ENCODE data around the gene TRDMT1. TPM values are rescaled to one million over a fixed set of nuclear protein-coding genes. Genes with fewer than 3 reads are reported as not detected.
A peak's percentile ranks its signal among the peaks of the same experiment; 100 is the strongest.

TRDMT1 gene
- total RNA-seq, 1 donor from 2014 or later, result 35.6 TPM

DNA sequence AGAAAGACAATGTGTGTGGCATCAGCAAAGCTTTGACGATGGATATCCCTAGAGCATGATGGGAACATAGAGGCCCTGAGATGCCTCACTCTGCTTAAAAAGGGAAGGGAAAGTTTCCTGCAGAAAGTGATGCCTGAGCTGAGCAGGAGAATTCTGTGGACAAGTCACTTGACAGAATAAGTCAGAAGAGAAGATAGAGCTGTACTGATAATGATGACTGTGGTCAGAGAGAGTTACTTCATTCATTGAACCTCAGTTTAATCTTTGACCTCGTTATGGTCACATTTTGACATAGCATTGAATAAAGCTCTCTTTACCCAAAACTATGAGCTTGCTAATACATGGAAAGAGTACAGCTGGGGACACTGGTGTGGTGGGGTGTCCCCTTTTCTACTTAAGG lies 79.4 kb downstream of the TRDMT1 start:
- DNase-seq (ENCODE audit: low spot score), result no peak
- Histone ChIP-seq H3K27me3 (no peaks in the 10 kb centered on the region), H3K9ac (no peak overlapping the region), H3K9me3 (ENCODE audit: low read depth) (no peaks in the 10 kb centered on the region), H4K20me1 (ENCODE audit: low read depth) (no peaks in the 10 kb centered on the region), H3F3A (ENCODE audit: low read depth) (no peaks in the 10 kb centered on the region), H3K27ac (no peak overlapping the region), H2AFZ (replicated peaks) (no peak overlapping the region), H3K4me2 (no peak overlapping the region), H3K4me1 (peaks cover 15% of the 10 kb centered on the region), H3K36me3 (no peaks in the 10 kb centered on the region), H3K4me3 (no peak overlapping the region), H3K79me2 (ENCODE audit: low read depth) (no peaks in the 10 kb centered on the region)
- Mint-ChIP-seq H3K9me3 (no peaks in the 10 kb centered on the region), H3K4me1 (peaks cover 34% of the 10 kb centered on the region), H3K27ac (no peak overlapping the region), H3K27me3 (ENCODE audit: insufficient read depth, low read depth) (peaks cover 2% of the 10 kb centered on the region), H3K4me3 (no peak overlapping the region), H3K36me3 (peaks cover 3% of the 10 kb centered on the region)
- TF ChIP-seq, protein P1, sequence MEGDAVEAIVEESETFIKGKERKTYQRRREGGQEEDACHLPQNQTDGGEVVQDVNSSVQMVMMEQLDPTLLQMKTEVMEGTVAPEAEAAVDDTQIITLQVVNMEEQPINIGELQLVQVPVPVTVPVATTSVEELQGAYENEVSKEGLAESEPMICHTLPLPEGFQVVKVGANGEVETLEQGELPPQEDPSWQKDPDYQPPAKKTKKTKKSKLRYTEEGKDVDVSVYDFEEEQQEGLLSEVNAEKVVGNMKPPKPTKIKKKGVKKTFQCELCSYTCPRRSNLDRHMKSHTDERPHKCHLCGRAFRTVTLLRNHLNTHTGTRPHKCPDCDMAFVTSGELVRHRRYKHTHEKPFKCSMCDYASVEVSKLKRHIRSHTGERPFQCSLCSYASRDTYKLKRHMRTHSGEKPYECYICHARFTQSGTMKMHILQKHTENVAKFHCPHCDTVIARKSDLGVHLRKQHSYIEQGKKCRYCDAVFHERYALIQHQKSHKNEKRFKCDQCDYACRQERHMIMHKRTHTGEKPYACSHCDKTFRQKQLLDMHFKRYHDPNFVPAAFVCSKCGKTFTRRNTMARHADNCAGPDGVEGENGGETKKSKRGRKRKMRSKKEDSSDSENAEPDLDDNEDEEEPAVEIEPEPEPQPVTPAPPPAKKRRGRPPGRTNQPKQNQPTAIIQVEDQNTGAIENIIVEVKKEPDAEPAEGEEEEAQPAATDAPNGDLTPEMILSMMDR (IDR thresholded peaks at IDR 0.05), result no peak
- no peak for TF ChIP-seq EZH2phosphoT487 (IDR thresholded peaks at IDR 0.05)

DNA sequence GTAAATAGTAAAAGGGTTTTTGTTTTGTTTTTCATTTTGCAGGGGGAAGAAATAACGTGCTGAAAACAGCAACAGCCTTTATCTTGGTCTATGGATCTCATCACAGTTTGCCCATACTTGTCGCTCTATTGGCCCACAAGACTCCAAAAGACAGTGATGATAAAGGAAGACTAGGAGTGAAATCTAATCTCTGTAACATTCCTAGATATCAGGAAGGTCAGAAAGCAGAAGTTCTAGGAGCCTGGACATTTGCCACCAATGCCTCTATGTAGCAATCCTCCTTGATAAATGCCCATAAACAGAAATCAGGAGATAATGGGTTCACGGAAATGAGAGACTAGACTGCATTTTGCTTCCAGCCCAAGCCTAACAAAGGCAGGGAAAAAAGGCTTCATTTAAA lies 80.8 kb downstream of the TRDMT1 start:
- no peaks in the 10 kb centered on the region for H3K9me3 Mint-ChIP-seq
- H3K27me3 ChIP-seq, result no peaks in the 10 kb centered on the region
- peaks cover 2% of the 10 kb centered on the region for H3K27me3 Mint-ChIP-seq (ENCODE audit: insufficient read depth, low read depth)
- TF ChIP-seq EZH2phosphoT487 (IDR thresholded peaks at IDR 0.05) (no peak), EZH2 (IDR thresholded peaks at IDR 0.05) (no peak)
- TF ChIP-seq, protein P1 (IDR thresholded peaks at IDR 0.05), result no peak
- H3K27ac ChIP-seq, result no peak overlapping the region
- no peak overlapping the region for H3K27ac Mint-ChIP-seq
- DNase-seq (ENCODE audit: low spot score), result no peak
- H3F3A ChIP-seq (ENCODE audit: low read depth), result no peaks in the 10 kb centered on the region
- H3K9me3 ChIP-seq (ENCODE audit: low read depth), result no peaks in the 10 kb centered on the region
- H3K4me1 ChIP-seq, result peaks cover 15% of the 10 kb centered on the region
- H3K4me3 ChIP-seq, result no peak overlapping the region
- no peak overlapping the region for H3K4me3 Mint-ChIP-seq
- no peak overlapping the region for H3K4me2 ChIP-seq
- no peaks in the 10 kb centered on the region for H3K79me2 ChIP-seq (ENCODE audit: low read depth)
- peaks cover 23% of the 10 kb centered on the region for H3K4me1 Mint-ChIP-seq
- H3K36me3 Mint-ChIP-seq, result peaks cover 3% of the 10 kb centered on the region
- H3K36me3 ChIP-seq, result no peaks in the 10 kb centered on the region
- no peak overlapping the region for H2AFZ ChIP-seq (replicated peaks)
- H3K9ac ChIP-seq, result no peak overlapping the region
- H4K20me1 ChIP-seq (ENCODE audit: low read depth), result no peaks in the 10 kb centered on the region

DNA sequence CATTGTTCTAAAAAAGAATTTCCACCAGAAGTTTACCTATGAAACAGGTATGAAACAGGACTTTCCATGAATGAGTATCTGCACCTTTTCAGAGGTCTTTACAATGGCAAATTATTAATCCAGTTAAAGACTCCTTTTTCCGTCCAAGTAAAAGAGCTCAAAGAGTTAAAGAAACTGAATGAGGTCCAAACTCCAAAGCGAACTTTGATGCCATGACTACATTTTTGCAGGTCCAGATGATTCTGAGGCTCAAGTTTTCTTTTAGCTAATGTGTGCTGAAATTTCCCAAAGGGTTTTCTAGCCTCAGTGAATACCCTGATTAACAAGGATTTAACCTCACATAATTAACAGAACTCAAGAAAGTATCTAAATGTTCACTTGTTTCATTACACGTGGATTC lies 81.6 kb downstream of the TRDMT1 start:
- H3K4me1 ChIP-seq, result peaks cover 15% of the 10 kb centered on the region
- peaks cover 3% of the 10 kb centered on the region for H3K36me3 Mint-ChIP-seq
- H3K9me3 ChIP-seq (ENCODE audit: low read depth), result no peaks in the 10 kb centered on the region
- no peak overlapping the region for H3K4me3 Mint-ChIP-seq
- no peak overlapping the region for H3K27ac Mint-ChIP-seq
- no peak for TF ChIP-seq EZH2phosphoT487 (IDR thresholded peaks at IDR 0.05)
- no peak for TF ChIP-seq EZH2 (IDR thresholded peaks at IDR 0.05)
- TF ChIP-seq, protein P1 (IDR thresholded peaks at IDR 0.05), result no peak
- no peak for DNase-seq (ENCODE audit: low spot score)
- H3K4me2 ChIP-seq, result no peak overlapping the region
- H3K4me3 ChIP-seq, result no peak overlapping the region
- H3F3A ChIP-seq (ENCODE audit: low read depth), result no peaks in the 10 kb centered on the region
- no peaks in the 10 kb centered on the region for H3K79me2 ChIP-seq (ENCODE audit: low read depth)
- H3K9me3 Mint-ChIP-seq, result no peaks in the 10 kb centered on the region
- H3K27ac ChIP-seq, result no peak overlapping the region
- no peak overlapping the region for H3K9ac ChIP-seq
- H2AFZ ChIP-seq (replicated peaks), result peak overlapping the region; percentile 53
- H3K27me3 Mint-ChIP-seq (ENCODE audit: insufficient read depth, low read depth), result peaks cover 2% of the 10 kb centered on the region
- H3K27me3 ChIP-seq, result no peaks in the 10 kb centered on the region
- H4K20me1 ChIP-seq (ENCODE audit: low read depth), result no peaks in the 10 kb centered on the region
- H3K36me3 ChIP-seq, result no peaks in the 10 kb centered on the region
- peaks cover 21% of the 10 kb centered on the region for H3K4me1 Mint-ChIP-seq

Measured in neural progenitor cell (in vitro differentiated cells).